ENCODE data around the gene VAX1. TPM values are rescaled to one million over a fixed set of nuclear protein-coding genes. Genes with fewer than 3 reads are reported as not detected.

VAX1 gene
- total and polyA plus RNA-seq, 2 of the 4 experiments (the other 2 are of a cell fraction), result not detected

DNA sequence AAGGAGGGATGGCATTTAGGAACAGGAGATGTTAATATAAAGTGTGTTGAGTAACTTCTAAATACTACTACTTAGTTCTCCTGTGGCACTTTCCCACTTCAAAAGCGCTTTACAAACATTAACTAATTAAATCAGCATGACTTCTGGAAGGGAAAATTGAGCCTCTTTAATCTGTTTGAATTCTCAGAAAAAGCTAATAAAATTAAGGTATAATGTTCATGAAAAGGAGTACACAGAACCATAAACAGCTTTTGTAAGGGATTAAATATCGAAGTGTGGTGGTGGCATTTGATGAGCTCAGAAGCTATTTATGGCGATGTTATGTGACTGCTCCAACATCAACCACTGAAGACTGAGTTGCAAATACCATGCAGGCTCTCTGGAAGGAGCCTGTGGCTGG, 10.2 kb upstream of the VAX1 start:
- Histone ChIP-seq H2AK9ac (replicated peaks; ENCODE audit: low read depth, low read length, poor library complexity) (no peak overlapping the region), H3K4me2 (ENCODE audit: low read depth, low read length) (no peak overlapping the region), H2BK15ac (ENCODE audit: low read depth, low read length) (no peak overlapping the region), H2AFZ (replicated peaks; ENCODE audit: low read length, poor library complexity) (no peak overlapping the region), H2BK20ac (ENCODE audit: low read depth, low read length) (no peak overlapping the region), H3K79me1 (ENCODE audit: low read depth in 1 of 2, low read length in 2 of 2) (no peaks in the 10 kb centered on the region), H2AK5ac (ENCODE audit: low read depth, low read length) (no peak overlapping the region), H4K5ac (ENCODE audit: low read depth, low read length) (no peak overlapping the region), H3K36me3 (ENCODE audit: control insufficient read depth, insufficient read depth, low read length) (no peaks in the 10 kb centered on the region), H4K20me1 (ENCODE audit: insufficient read depth, low read length) (no peaks in the 10 kb centered on the region), H3K4me3 (ENCODE audit: insufficient read depth, low read depth, low read length) (no peak overlapping the region), H3K14ac (replicated peaks; ENCODE audit: low read depth, low read length) (no peak overlapping the region), H3K23ac (ENCODE audit: low read depth, low read length) (no peak overlapping the region), H2BK5ac (ENCODE audit: low read depth, low read length, poor library complexity, severe bottlenecking) (no peak overlapping the region), H4K8ac (ENCODE audit: low read depth in 2 of 2, low read length in 2 of 2) (no peak overlapping the region), H3K27ac (ENCODE audit: insufficient read depth, low read length) (no peak overlapping the region), H3K9ac (ENCODE audit: low read depth, low read length) (no peak overlapping the region), H3K9me3 (ENCODE audit: control insufficient read depth, insufficient read depth, low read length) (no peaks in the 10 kb centered on the region; the same call in 1 of the 2 replicates), H3K4me1 (ENCODE audit: control insufficient read depth, insufficient read depth, low read length) (no peaks in the 10 kb centered on the region), H2BK120ac (ENCODE audit: low read depth, low read length) (no peak overlapping the region), H3K27me3 (ENCODE audit: control insufficient read depth, insufficient read depth, low read length) (no peaks in the 10 kb centered on the region; the same call in 1 of the 2 replicates), H3K18ac (ENCODE audit: low read depth, low read length) (no peak overlapping the region), H3K4ac (ENCODE audit: low read depth, low read length) (no peak overlapping the region), H4K91ac (ENCODE audit: insufficient read depth, low read depth, low read length) (no peak overlapping the region), H3K56ac (ENCODE audit: extremely low read depth, insufficient read depth, low read length) (no peak overlapping the region), H3K9me1 (ENCODE audit: insufficient read depth, low read length) (no peaks in the 10 kb centered on the region)
- CTCF ChIA-PET, result interaction anchor here (0.6 kb wide), 2 partner anchors 333 to 466 kb away, joined by 3 read pairs; no protein-coding TSS in a partner anchor
- DNase-seq, result no peak
- intact Hi-C loops (cut with micrococcal nuclease) (no loop called here), dilution Hi-C loops (cut with HindIII; ENCODE audit: low sequenced_read_pairs, unreplicated experiment) (no loop called here), in situ Hi-C loops (cut with MboI; ENCODE audit: low sequenced_read_pairs) (no loop called here)
- no peak for ATAC-seq (ENCODE audit: low read depth)
- TF ChIP-seq SMC3 (IDR thresholded peaks at IDR 0.05; ENCODE audit: low read depth, low read length) (no peak), RFX5 (IDR thresholded peaks at IDR 0.05; ENCODE audit: low read depth, low read length) (no peak), FOS (IDR thresholded peaks at IDR 0.05; ENCODE audit: low read depth, low read length) (no peak), MAZ (IDR thresholded peaks at IDR 0.05; ENCODE audit: borderline replicate concordance, low read depth, low read length) (no peak), POLR2A (IDR thresholded peaks at IDR 0.05; ENCODE audit: low read depth, low read length) (no peak), CHD1 (IDR thresholded peaks at IDR 0.05; ENCODE audit: low read depth, low read length) (no peak), RCOR1 (IDR thresholded peaks at IDR 0.05; ENCODE audit: insufficient replicate concordance, low read length) (no peak), BHLHE40 (IDR thresholded peaks at IDR 0.05; ENCODE audit: low read depth, low read length) (no peak), RAD21 (IDR thresholded peaks at IDR 0.05; ENCODE audit: low read length) (no peak)
- TF ChIP-seq, protein P1, sequence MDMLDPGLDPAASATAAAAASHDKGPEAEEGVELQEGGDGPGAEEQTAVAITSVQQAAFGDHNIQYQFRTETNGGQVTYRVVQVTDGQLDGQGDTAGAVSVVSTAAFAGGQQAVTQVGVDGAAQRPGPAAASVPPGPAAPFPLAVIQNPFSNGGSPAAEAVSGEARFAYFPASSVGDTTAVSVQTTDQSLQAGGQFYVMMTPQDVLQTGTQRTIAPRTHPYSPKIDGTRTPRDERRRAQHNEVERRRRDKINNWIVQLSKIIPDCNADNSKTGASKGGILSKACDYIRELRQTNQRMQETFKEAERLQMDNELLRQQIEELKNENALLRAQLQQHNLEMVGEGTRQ (IDR thresholded peaks at IDR 0.05; ENCODE audit: low read depth, low read length), result no peak
- no CpG with 5 or more reads among the region's 3 CpGs for WGBS, 2 experiments (ENCODE audit: extremely low coverage in 2 of 2, insufficient read length in 1 of 2)
- POLR2A ChIA-PET (ENCODE audit: unreplicated experiment), result no interaction called here
- no TSS peak for BruUV-seq (replicated peaks)
